ENCODE measurements around the gene SLC46A1. TPM values are rescaled to one million over a fixed set of nuclear protein-coding genes. Genes with fewer than 3 reads are reported as not detected.
A peak's percentile ranks its signal among the peaks of the same experiment; 100 is the strongest.

SLC46A1 gene
- total and polyA plus RNA-seq, 10 of the 15 experiments (the other 5 are each of a cell fraction or from before 2014, with no cell fraction given): 1.7 to 6.9 (median 4.0) TPM

DNA sequence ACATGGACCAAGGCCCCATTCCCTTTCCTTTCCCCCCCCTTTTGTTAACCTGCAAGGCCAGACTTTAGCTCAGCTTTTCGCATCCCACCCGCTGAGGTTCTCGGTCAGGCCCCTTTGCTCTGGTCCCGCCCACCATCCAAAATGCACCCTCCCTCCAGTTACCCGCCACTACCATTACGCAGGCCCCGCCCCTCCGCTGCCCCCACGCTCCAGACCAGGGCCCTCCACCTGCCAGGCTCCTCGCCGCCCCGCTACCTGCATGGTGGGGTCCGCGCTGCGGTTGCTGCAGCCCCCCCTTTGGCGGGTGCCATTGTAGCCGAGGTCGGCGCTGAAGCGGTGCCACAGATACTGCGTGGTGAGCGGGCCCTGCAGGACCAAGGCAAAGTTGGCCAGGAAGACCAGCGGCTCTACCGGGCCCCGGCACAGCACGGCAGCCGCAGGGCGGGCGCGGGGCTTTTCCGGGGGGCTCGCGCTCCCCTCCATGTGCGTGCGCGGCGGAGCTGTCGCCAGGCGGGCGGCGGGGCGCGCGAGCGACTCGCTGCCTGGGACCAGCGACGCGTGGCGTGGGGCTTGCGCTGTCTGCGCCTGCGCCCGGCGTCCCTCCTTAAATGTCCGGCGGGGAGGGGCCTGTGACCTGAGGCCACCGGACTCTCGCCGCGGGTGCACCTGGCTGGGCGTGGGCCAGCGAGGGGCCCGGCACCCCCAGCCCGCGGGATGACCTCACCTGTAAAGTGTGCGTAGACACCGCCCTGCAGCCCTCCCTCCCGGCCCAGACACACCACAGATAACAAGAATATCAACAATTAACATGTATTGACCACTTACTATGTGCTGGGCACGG is at the start of gene SLC46A1 (continued):
- TF ChIP-seq, protein P1, sequence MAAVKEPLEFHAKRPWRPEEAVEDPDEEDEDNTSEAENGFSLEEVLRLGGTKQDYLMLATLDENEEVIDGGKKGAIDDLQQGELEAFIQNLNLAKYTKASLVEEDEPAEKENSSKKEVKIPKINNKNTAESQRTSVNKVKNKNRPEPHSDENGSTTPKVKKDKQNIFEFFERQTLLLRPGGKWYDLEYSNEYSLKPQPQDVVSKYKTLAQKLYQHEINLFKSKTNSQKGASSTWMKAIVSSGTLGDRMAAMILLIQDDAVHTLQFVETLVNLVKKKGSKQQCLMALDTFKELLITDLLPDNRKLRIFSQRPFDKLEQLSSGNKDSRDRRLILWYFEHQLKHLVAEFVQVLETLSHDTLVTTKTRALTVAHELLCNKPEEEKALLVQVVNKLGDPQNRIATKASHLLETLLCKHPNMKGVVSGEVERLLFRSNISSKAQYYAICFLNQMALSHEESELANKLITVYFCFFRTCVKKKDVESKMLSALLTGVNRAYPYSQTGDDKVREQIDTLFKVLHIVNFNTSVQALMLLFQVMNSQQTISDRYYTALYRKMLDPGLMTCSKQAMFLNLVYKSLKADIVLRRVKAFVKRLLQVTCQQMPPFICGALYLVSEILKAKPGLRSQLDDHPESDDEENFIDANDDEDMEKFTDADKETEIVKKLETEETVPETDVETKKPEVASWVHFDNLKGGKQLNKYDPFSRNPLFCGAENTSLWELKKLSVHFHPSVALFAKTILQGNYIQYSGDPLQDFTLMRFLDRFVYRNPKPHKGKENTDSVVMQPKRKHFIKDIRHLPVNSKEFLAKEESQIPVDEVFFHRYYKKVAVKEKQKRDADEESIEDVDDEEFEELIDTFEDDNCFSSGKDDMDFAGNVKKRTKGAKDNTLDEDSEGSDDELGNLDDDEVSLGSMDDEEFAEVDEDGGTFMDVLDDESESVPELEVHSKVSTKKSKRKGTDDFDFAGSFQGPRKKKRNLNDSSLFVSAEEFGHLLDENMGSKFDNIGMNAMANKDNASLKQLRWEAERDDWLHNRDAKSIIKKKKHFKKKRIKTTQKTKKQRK (IDR thresholded peaks at IDR 0.05; ENCODE audit: low read depth, low read length): no peak
- TF ChIP-seq CHD2 (IDR thresholded peaks at IDR 0.05; ENCODE audit: borderline replicate concordance, low read depth, low read length): no peak
- TF ChIP-seq, protein P2, sequence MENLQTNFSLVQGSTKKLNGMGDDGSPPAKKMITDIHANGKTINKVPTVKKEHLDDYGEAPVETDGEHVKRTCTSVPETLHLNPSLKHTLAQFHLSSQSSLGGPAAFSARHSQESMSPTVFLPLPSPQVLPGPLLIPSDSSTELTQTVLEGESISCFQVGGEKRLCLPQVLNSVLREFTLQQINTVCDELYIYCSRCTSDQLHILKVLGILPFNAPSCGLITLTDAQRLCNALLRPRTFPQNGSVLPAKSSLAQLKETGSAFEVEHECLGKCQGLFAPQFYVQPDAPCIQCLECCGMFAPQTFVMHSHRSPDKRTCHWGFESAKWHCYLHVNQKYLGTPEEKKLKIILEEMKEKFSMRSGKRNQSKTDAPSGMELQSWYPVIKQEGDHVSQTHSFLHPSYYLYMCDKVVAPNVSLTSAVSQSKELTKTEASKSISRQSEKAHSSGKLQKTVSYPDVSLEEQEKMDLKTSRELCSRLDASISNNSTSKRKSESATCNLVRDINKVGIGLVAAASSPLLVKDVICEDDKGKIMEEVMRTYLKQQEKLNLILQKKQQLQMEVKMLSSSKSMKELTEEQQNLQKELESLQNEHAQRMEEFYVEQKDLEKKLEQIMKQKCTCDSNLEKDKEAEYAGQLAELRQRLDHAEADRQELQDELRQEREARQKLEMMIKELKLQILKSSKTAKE (IDR thresholded peaks at IDR 0.05; ENCODE audit: low read depth, poor library complexity, severe bottlenecking): no peak
- peak; percentile 74 for TF ChIP-seq LARP7 (IDR thresholded peaks at IDR 0.05)
- TF ChIP-seq EED (IDR thresholded peaks at IDR 0.05; ENCODE audit: low read depth): no peak
- TF ChIP-seq SMARCA5 (IDR thresholded peaks at IDR 0.05): 0 out of 2 replicates have a peak, but pooled peaks have one; percentile 21
- TF ChIP-seq MTA3 (IDR thresholded peaks at IDR 0.05; ENCODE audit: borderline replicate concordance, low read length): no peak
- no peak for TF ChIP-seq TCF3 (IDR thresholded peaks at IDR 0.05; ENCODE audit: borderline replicate concordance, insufficient read depth, low read depth, low read length)
- TF ChIP-seq, protein P3, sequence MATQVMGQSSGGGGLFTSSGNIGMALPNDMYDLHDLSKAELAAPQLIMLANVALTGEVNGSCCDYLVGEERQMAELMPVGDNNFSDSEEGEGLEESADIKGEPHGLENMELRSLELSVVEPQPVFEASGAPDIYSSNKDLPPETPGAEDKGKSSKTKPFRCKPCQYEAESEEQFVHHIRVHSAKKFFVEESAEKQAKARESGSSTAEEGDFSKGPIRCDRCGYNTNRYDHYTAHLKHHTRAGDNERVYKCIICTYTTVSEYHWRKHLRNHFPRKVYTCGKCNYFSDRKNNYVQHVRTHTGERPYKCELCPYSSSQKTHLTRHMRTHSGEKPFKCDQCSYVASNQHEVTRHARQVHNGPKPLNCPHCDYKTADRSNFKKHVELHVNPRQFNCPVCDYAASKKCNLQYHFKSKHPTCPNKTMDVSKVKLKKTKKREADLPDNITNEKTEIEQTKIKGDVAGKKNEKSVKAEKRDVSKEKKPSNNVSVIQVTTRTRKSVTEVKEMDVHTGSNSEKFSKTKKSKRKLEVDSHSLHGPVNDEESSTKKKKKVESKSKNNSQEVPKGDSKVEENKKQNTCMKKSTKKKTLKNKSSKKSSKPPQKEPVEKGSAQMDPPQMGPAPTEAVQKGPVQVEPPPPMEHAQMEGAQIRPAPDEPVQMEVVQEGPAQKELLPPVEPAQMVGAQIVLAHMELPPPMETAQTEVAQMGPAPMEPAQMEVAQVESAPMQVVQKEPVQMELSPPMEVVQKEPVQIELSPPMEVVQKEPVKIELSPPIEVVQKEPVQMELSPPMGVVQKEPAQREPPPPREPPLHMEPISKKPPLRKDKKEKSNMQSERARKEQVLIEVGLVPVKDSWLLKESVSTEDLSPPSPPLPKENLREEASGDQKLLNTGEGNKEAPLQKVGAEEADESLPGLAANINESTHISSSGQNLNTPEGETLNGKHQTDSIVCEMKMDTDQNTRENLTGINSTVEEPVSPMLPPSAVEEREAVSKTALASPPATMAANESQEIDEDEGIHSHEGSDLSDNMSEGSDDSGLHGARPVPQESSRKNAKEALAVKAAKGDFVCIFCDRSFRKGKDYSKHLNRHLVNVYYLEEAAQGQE (IDR thresholded peaks at IDR 0.05; ENCODE audit: low read depth, low read length): no peak
- TF ChIP-seq, protein P4, sequence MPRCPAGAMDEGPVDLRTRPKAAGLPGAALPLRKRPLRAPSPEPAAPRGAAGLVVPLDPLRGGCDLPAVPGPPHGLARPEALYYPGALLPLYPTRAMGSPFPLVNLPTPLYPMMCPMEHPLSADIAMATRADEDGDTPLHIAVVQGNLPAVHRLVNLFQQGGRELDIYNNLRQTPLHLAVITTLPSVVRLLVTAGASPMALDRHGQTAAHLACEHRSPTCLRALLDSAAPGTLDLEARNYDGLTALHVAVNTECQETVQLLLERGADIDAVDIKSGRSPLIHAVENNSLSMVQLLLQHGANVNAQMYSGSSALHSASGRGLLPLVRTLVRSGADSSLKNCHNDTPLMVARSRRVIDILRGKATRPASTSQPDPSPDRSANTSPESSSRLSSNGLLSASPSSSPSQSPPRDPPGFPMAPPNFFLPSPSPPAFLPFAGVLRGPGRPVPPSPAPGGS (IDR thresholded peaks at IDR 0.05; ENCODE audit: borderline replicate concordance, insufficient read depth, low read depth, low read length, poor library complexity, severe bottlenecking): no peak
- TF ChIP-seq, protein P5, sequence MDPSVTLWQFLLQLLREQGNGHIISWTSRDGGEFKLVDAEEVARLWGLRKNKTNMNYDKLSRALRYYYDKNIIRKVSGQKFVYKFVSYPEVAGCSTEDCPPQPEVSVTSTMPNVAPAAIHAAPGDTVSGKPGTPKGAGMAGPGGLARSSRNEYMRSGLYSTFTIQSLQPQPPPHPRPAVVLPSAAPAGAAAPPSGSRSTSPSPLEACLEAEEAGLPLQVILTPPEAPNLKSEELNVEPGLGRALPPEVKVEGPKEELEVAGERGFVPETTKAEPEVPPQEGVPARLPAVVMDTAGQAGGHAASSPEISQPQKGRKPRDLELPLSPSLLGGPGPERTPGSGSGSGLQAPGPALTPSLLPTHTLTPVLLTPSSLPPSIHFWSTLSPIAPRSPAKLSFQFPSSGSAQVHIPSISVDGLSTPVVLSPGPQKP (IDR thresholded peaks at IDR 0.05; ENCODE audit: low read depth, low read length): no peak
- TF ChIP-seq TCF12 (IDR thresholded peaks at IDR 0.05; ENCODE audit: low read depth, low read length): no peak
- TF ChIP-seq BHLHE40 (IDR thresholded peaks at IDR 0.05; ENCODE audit: borderline replicate concordance in 1 of 2, low read depth in 2 of 2, low read length in 1 of 2): peak in 1 of 2 experiments; percentile 58; a peak in 2 of 4 replicates
- TF ChIP-seq NFIC (IDR thresholded peaks at IDR 0.05; ENCODE audit: low read depth, low read length): no peak
- TF ChIP-seq SREBF2 (IDR thresholded peaks at IDR 0.05; ENCODE audit: low read length): no peak
